ENCODE results near the gene BNC2.

Gene BNC2

GRCh38 chr9:16811987-16812685 lies 58.3 kb downstream of the BNC2 start:
- DNase-seq, result no peak

- no peak for DNase-seq
Measured at GRCh38 chr9:16809912-16810610, 60.4 kb downstream of the BNC2 start.

GRCh38 chr9:16806674-16807073 lies 63.8 kb downstream of the BNC2 start:
- DNase-seq, result no peak

- DNase-seq, result no peak
Measured at GRCh38 chr9:16803648-16804047, 66.8 kb downstream of the BNC2 start.

- DNase-seq, result no peak
Measured at GRCh38 chr9:16801871-16802466, 68.5 kb downstream of the BNC2 start.

- DNase-seq, result no peak
Measured at GRCh38 chr9:16796304-16796825, 74.1 kb downstream of the BNC2 start.

GRCh38 chr9:16794871-16795639 lies 75.4 kb downstream of the BNC2 start:
- DNase-seq, result no peak

GRCh38 chr9:16794103-16794502 lies 76.4 kb downstream of the BNC2 start:
- no peak for DNase-seq

- no peak for DNase-seq
Measured at GRCh38 chr9:16787724-16788123, 82.7 kb downstream of the BNC2 start.

- no peak for DNase-seq
Measured at GRCh38 chr9:16784002-16784401, 86.5 kb downstream of the BNC2 start.

GRCh38 chr9:16782490-16782889 lies 88.0 kb downstream of the BNC2 start:
- no peak for DNase-seq

- DNase-seq, result no peak
Measured at GRCh38 chr9:16775330-16775729, 95.1 kb downstream of the BNC2 start.

GRCh38 chr9:16773617-16774016 lies 96.9 kb downstream of the BNC2 start:
- DNase-seq, result no peak

- DNase-seq, result no peak
Measured at GRCh38 chr9:16773116-16773515, 97.4 kb downstream of the BNC2 start.

GRCh38 chr9:16771356-16771755 lies 99.1 kb downstream of the BNC2 start:
- DNase-seq, result no peak

- DNase-seq, result no peak
Measured at GRCh38 chr9:16769291-16769690, 101.2 kb downstream of the BNC2 start.

- DNase-seq, result no peak
Measured at GRCh38 chr9:16768816-16769215, 101.7 kb downstream of the BNC2 start.

GRCh38 chr9:16767366-16767765 lies 103.1 kb downstream of the BNC2 start:
- no peak for DNase-seq

GRCh38 chr9:16763946-16764345 lies 106.5 kb downstream of the BNC2 start:
- DNase-seq, result no peak

GRCh38 chr9:16755467-16756160 lies 114.9 kb downstream of the BNC2 start:
- no peak for DNase-seq

GRCh38 chr9:16754662-16755061 lies 115.8 kb downstream of the BNC2 start:
- no peak for DNase-seq

GRCh38 chr9:16753256-16753655 lies 117.2 kb downstream of the BNC2 start:
- DNase-seq, result no peak

GRCh38 chr9:16752601-16753000 lies 117.9 kb downstream of the BNC2 start:
- no peak for DNase-seq

Measured in activated CD4-positive, alpha-beta T cell treated with anti-CD3 and anti-CD28 coated beads, Interleukin-2, Interleukin-6, amounts not matched to agents 100 ng/mL and 50 ng/mL, durations not matched to agents 16 hours and 8 hours (primary cell).